Activated effector memory CD4-positive, alpha-beta T cell treated with Interleukin-2 at 50 U/mL for 16 hours (primary cell): Measurements from ENCODE around the gene KCNJ18.
"Not testable (repeated sequence)": the region's sequence is repeated elsewhere in the genome, so short reads cannot be mapped to it uniquely, and the experiment has no call there.

Source experiments
- DNase-seq: peaks from one replicate; pipeline ENCODE4 v3.0.0-alpha.2; 2020

The KCNJ18 gene

DNA sequence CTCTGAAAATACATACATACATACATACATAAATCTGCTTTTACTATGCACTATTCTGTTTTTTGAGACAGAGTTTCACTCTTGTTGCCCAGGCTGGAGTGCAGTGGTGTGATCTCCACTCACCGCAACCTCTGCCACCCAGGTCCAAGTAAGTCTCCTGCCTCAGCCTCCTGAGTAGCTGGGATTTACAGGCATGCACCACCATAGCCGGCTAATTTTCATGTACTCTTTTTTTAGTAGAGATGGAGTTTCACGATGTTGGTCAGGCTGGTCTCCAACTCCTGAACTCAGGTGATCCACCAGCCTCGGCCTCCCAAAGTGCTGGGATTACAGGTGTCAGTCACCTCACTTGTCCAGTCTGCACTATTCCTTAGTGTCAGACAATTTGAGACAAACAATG lies 20.5 kb upstream of the KCNJ18 start:
- not testable (repeated sequence) for DNase-seq

- not testable (repeated sequence) for DNase-seq
These were observed 18.7 kb upstream of the KCNJ18 start for GRCh38 chr17:21673451-21674241.

DNA sequence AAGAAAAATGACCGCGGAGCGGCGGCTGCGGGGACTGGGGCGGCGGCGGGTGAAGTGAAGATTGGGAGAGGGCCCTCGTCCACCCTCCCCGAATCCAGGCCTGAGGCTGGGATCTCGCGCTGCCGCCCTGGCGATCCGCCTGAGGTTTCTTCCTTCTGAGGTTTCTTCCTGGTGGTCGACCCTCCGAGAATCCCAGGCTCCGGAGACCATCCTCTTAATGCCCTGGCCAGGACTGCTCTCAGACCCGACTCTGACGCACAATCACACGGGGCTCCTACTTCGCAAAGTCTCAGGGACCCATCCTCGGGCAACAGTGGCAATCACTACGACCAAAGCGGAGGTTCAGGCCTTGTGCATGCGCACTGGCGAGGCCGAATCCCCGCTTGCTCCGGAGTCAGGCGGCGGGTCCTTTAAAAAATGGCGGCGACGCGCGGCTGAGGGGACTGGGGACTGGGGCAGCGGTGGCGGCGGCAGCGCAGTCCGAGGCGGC lies 18.0 kb upstream of the KCNJ18 start:
- DNase-seq = no peak

GRCh38 chr17:21674891-21675738 lies 17.2 kb upstream of the KCNJ18 start:
- not testable (repeated sequence) for DNase-seq

DNA sequence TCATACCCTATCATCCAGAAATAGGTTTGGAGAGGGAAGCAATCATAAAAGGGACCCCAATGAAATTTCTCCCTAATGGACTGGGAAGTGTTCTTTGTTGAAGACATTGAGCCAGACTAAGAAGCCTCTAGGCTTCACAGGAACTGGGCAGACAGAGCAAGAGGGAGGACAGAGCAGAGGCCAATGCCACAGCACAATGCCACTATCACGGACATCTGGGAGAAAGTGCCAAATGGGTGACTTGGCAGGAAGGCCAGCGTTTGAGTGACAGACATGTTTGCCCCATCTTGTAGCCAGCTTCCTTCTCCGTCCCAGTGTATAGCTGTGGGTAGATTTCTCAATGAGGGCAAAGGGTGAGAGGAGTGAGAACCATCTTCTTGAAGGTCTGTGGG lies 16.6 kb upstream of the KCNJ18 start:
- DNase-seq = not testable (repeated sequence)

DNA sequence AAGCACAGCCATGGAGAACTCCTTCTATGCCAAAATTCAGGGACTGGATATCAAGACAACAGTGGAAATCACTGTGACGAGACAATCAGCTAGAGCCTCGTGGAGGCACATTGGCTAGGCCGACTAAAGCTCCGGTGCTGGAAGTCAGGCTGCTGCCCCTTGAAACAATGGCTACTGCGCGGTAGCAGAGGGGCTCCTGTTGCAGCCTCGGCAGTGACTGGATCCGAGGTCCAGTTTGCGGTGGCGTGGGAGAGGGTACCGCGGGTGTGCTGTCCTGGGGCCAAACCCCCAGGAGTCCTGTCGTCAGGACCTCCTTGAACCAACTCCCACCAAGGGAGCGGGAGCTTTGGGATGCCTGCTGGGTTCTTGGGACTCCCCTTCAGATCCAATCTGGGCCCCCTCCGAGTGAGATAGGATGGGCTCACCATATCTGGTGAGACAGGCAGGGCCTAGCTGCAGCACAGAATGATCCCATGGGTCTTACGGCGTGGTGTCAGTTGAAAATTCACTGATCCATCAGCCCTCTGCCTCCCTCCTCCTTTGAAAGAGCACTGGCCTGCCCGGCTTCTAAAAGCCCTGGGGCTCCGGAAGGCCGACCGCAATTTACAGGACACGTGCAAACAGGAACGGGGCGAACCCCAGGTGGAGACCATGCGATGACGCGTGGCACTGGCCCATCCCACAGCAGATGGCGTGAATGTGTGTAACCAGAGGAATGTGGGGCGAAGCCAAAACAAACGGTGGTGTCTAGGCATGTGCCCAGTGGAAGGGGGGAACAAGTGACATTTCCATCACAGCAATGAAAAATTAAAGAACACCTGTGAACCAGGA lies 15.8 kb upstream of the KCNJ18 start:
- DNase-seq = no peak

DNA sequence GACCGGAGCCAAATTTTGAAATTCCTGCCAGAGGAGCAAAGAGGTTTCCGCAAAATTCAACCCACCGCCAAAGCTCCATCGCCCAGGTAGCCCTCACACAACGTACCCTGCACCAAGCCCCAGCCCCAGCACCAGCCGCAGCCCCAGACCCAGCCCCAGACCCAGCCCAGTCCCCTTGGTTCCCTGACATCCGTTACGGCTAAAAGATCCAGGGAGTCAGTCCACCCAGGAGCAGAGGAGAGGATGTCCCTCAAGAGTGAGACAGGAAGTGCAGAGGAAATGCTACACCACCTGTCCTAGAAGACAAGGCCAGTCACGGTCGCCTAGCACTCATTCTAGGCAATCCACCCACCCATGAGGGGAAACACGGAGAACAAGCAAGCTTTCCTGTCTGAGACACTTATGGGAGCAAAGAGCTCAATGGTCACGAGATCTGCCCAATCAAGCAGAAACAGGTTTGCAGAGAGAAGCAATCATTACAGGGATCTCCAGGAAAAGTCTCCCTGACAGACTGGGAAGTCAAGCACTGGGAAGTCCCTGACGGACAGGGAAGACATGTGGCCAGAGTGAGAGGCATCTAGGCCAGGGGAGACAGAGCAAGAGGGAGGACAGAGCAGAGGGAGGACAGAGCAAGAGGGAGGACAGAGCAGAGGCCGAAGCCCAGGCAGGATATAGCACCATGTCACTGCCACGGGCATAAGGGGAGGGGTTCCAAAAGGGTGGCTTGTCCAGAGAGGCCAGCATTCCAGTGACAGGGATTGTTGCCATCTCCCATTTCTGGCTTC lies 15.0 kb upstream of the KCNJ18 start:
- DNase-seq = no peak

GRCh38 chr17:21677911-21678310 lies 14.4 kb upstream of the KCNJ18 start:
- DNase-seq = no peak

DNA sequence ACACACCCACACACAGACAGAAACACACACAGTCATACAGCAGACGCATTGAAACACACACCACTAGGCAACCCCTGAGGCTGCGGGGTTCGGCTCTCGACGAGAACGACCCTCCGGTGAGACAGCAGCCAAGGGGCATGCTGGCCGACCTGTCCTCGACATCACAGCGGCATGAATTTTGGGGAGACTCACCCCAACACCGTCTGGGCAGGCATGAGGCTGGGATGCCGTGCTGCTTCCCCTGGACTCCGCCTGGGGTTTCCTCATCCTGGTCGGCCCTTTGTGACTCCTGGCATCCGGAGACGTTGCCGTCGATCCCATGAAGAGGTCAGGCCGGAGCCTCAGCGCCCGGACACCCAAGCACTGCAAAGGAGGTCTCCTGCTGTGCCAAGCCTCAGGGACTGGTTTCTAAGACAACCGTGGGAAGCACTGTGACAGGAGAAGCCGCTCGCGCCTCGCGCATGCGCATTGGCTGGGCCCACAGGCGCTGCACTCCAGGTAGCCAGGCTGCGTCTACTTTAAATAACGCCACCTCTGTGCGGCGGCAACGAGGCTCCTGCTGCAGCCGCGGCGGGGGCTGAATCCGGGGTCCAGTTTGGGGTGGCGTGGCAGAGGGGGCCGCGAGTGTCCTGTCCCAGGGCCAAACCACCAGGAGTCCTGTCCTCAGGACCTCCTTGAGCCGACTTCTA lies 13.8 kb upstream of the KCNJ18 start:
- DNase-seq = no peak

DNA sequence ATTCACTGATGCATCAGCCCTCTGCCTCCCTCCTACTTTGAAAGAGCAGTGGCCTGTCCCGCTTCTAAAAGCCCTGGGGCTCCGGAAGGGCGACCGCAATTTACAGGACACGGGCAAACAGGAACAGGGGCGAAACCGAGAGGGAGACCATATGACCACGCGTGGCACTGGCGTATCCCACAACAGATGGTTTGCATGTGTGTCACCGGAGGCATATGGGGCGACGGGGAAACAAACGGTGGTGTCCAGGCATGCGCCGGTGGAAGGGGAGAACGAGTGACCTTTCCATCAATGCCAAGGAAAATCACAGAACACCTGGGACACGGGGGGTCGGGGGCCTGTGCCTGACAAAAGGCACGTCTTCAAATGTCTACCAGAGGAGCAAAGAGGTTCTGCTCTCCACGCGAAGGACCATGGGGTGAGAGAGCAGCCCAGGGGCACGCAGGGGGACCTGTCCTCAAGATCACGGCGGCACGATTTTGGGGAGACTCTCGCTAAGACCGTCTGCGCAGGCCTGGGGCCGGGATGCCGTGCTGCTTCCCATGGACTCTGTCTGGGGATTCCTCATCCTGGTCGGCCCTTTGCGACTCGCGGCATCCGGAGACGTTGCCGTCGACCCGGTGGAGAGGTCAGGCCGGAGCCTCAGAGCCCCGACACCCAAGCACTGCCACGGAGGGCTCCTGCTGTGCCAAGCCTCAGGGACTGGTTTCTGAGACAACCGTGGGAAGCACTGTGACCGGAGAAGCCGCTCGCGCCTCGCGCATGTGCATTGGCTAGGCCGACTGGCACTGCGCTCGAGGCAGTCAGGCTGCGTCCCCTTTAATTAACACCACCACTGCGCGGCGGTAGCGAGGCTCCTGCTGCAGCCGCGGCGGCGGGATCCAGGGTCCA lies 12.8 kb upstream of the KCNJ18 start:
- DNase-seq = no peak

GRCh38 chr17:21680366-21680765 lies 12.0 kb upstream of the KCNJ18 start:
- no peak for DNase-seq

- not testable (repeated sequence) for DNase-seq
These were observed 11.4 kb upstream of the KCNJ18 start for GRCh38 chr17:21680850-21681351.

DNA sequence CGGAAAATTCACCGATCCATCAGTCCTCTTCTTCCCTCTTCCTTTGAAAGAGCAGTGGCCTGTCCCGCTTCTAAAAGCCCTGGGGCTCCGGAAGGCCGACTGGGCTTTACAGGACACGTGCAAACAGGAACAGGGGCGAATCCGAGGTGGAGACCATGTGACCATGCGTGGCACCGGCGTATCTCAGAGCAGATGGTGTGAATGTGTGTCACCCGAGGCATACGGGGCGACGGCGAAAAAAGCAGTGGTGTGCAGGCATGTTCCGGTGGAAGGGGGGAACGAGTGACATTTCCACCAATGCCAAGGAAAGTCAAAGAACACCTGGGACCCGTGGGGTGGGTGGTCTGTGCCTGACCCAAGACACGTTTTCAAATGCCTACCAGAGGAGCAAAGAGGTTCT lies 10.7 kb upstream of the KCNJ18 start:
- not testable (repeated sequence) for DNase-seq

DNA sequence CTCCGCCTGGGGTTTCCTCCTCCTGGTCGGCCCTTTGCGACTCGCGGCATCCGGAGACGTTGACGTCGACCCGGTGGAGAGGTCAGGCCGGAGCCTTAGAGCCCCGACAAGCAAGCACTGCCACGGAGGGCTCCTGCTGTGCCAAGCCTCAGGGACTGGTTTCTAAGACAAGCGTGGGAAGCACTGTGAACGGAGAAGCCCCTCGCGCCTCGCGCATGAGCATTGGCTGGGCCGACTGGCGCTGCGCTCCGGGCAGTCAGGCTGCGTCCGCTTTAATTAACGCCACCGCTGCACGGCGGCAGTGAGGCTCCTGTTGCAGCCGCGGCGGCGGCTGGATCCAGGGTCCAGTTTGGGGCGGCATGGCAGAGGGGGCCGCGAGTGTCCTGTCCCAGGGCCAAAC lies 10.2 kb upstream of the KCNJ18 start:
- not testable (repeated sequence) for DNase-seq

DNA sequence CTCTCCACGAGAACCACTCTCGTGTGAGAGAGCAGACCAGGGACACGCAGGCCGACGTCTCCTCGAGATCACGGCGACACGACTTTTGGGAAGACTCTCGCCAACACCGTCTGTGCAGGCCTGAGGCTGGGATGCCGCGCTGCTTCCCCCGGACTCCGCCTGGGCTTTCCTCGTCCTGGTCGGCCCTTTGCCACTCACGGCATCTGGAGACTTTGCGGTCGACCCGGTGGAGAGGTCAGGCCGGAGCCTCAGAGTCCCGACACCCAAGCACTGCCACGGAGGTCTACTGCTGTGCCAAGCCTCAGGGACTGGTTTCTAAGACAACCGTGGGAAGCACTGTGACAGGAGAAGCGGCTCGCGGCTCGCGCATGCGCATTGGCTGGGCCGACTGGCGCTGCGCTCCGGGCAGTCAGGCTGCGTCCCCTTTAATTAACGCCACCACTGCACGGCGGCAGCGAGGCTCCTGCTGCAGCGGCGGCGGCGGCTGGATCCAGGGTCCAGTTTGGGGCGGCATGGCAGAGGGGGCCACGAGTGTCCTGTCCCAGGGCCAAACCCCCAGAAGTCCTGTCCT lies 9.1 kb upstream of the KCNJ18 start:
- not testable (repeated sequence) for DNase-seq

DNA sequence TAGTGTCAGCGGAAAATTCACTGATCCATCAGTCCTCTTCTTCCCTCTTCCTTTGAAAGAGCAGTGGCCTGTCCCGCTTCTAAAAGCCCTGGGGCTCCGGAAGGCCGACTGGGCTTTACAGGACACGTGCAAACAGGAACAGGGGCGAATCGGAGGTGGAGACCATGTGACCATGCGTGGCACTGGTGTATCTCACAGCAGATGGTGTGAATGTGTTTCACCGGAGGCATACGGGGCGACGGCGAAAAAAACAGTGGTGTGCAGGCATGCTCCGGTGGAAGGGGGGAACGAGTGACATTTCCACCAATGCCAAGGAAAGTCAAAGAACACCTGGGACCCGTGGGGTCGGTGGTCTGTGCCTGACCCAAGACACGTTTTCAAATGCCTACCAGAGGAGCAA lies 8.4 kb upstream of the KCNJ18 start:
- not testable (repeated sequence) for DNase-seq

GRCh38 chr17:21684384-21684783 lies 7.9 kb upstream of the KCNJ18 start:
- DNase-seq = not testable (repeated sequence)

- DNase-seq = not testable (repeated sequence)
These were observed 7.1 kb upstream of the KCNJ18 start for GRCh38 chr17:21685061-21685795.
